Endothelial cell of umbilical vein (primary cell): ENCODE measurements around the gene MTCH1. TPM values are rescaled to one million over a fixed set of nuclear protein-coding genes. Genes with fewer than 3 reads are reported as not detected.

Source experiments
- BruUV-seq: library from RNA; stranded (reverse); fragments of 400-500 nt; replicated peaks from 2 replicates; lab custom pipeline; 2021; lab: Mats Ljungman, UMichigan
- CTCF ChIA-PET: fragments of 300-600, 350-600 bp; sonication (Branson Sonifier 250); formaldehyde crosslinking; loops from one replicate; lab custom pipeline; 2021; ENCODE audit warnings: antibody characterized with exemption, inconsistent platforms; lab: Charles Lee
- POLR2A ChIA-PET: fragments of 300-600, 350-600 bp; sonication (Branson Sonifier 250); formaldehyde crosslinking; loops from one replicate; lab custom pipeline; 2021; ENCODE audit warnings: antibody characterized with exemption, inconsistent platforms; lab: Charles Lee
- DNase-seq: peaks from one replicate; pipeline ENCODE4 v3.0.0-alpha.2; 2011; ENCODE audit warnings: low read depth, low spot score
- FAIRE-seq: peaks from 2 replicates; lab custom pipeline; 2011; peaks lifted over from hg19 to GRCh38; lab: Jason Lieb, UNC
- H2AFZ ChIP-seq: 2 replicates; pipeline ENCODE4 v1.6.0; 2012; ENCODE audit warnings: low read depth, low read length, control low read depth, inconsistent platforms
- H3K27ac ChIP-seq: 2 replicates; pipeline ENCODE4 v1.5.1; 2011; ENCODE audit warnings: low read depth, mild to moderate bottlenecking, control low read depth, low read length, moderate library complexity; ENCODE audit not compliant: insufficient read depth
- H3K27me3 ChIP-seq, 2 experiments: 2 replicates each; pipeline versions ENCODE4 v1.6.0 to v1.6.1; 2011; ENCODE audit warnings: low read length in 2 of 2, mixed read lengths in 1 of 2; ENCODE audit not compliant: control insufficient read depth in 2 of 2, insufficient read depth in 2 of 2
- H3K36me3 ChIP-seq, 2 experiments: 2 replicates in 1 of 2; 3 replicates in 1 of 2; pipeline ENCODE4 v1.5.1; 2011; ENCODE audit warnings: low read length in 2 of 2, mild to moderate bottlenecking in 1 of 2, moderate library complexity in 1 of 2; ENCODE audit not compliant: control insufficient read depth in 2 of 2, insufficient read depth in 2 of 2; ENCODE audit errors: extremely low read depth in 1 of 2
- H3K4me1 ChIP-seq: 3 replicates; pipeline ENCODE4 v1.5.1; 2011; ENCODE audit warnings: mild to moderate bottlenecking, low read length; ENCODE audit not compliant: control insufficient read depth, insufficient read depth; ENCODE audit errors: extremely low read depth
- H3K4me2 ChIP-seq: 2 replicates; pipeline ENCODE4 v1.6.1; 2011; ENCODE audit warnings: low read length, control low read depth, mixed read lengths; ENCODE audit not compliant: insufficient read depth
- H3K4me3 ChIP-seq, 3 experiments: fragments of 200-600 bp in 1 of 3; sonication (generic), shearing (Covaris generic) in 1 of 3; replicated peaks in 1 of 3; 2 replicates each; pipeline ENCODE4 v1.5.1; 2011 to 2016; ENCODE audit warnings: control low read depth in 3 of 3, low read length in 3 of 3, mild to moderate bottlenecking in 2 of 3, inconsistent platforms in 1 of 3, low read depth in 1 of 3, moderate library complexity in 1 of 3; ENCODE audit not compliant: insufficient read depth in 1 of 3
- H3K79me2 ChIP-seq: 2 replicates; pipeline ENCODE4 v1.6.0; 2012; ENCODE audit warnings: low read length, inconsistent platforms; ENCODE audit not compliant: control insufficient read depth, insufficient read depth
- H3K9ac ChIP-seq: replicated peaks from 2 replicates; pipeline ENCODE3; 2011; ENCODE audit warnings: low read length, control low read depth; ENCODE audit not compliant: insufficient read depth; ENCODE audit errors: extremely low read depth
- H3K9me1 ChIP-seq: replicated peaks from 3 replicates; pipeline ENCODE4 v1.6.0; 2011; ENCODE audit warnings: mild to moderate bottlenecking, low read length; ENCODE audit not compliant: control insufficient read depth, insufficient read depth; ENCODE audit errors: extremely low read depth
- H3K9me3 ChIP-seq: replicated peaks from 2 replicates; pipeline ENCODE4 v1.5.1; 2012; ENCODE audit warnings: low read length, inconsistent platforms; ENCODE audit not compliant: control insufficient read depth, insufficient read depth
- H4K20me1 ChIP-seq: replicated peaks from 2 replicates; pipeline ENCODE3; 2011; ENCODE audit warnings: mild to moderate bottlenecking, low read length; ENCODE audit not compliant: control insufficient read depth, insufficient read depth; ENCODE audit errors: extremely low read depth
- EZH2 ChIP-seq: IDR thresholded peaks from 2 replicates; pipeline ENCODE4 v1.6.1; 2012; ENCODE audit warnings: borderline replicate concordance, low read depth, mild to moderate bottlenecking, moderate library complexity, low read length, inconsistent platforms; ENCODE audit not compliant: severe bottlenecking
- FOS ChIP-seq: IDR thresholded peaks from 2 replicates; pipeline ENCODE4 v1.6.1; 2011; ENCODE audit warnings: mild to moderate bottlenecking, low read length, moderate library complexity, borderline replicate concordance; ENCODE audit not compliant: insufficient read depth
- GATA2 ChIP-seq: IDR thresholded peaks from 2 replicates; pipeline ENCODE4 v1.7.0; 2011; ENCODE audit warnings: low read depth, mild to moderate bottlenecking, moderate library complexity, mixed read lengths, low read length; ENCODE audit not compliant: insufficient read length, insufficient read depth
- JUN ChIP-seq: IDR thresholded peaks from 2 replicates; pipeline ENCODE4 v1.6.1; 2011; ENCODE audit warnings: borderline replicate concordance, low read depth; ENCODE audit not compliant: insufficient read length, insufficient read depth
- MYC ChIP-seq: IDR thresholded peaks from one replicate; pipeline ENCODE4 v1.6.1; 2011; ENCODE audit warnings: mild to moderate bottlenecking, low read depth, low read length
- POLR2A ChIP-seq: IDR thresholded peaks from 2 replicates; pipeline ENCODE4 v1.6.1; 2012; ENCODE audit warnings: low read depth, mild to moderate bottlenecking, control low read depth, low read length
- POLR2AphosphoS5 ChIP-seq: IDR thresholded peaks from 2 replicates; pipeline ENCODE4 v1.6.1; 2012; ENCODE audit warnings: low read depth, mild to moderate bottlenecking, control low read depth, low read length, moderate library complexity; ENCODE audit not compliant: insufficient read depth
- dilution Hi-C: fragments of 300-500 bp; cut with MboI; formaldehyde crosslinking; loops from one replicate; pipeline ENCODE4 v1.15.0; 2019; ENCODE audit warnings: low sequenced_read_pairs; ENCODE audit not compliant: extremely low pct_ligation_motif_present
- intact Hi-C: fragments of 100-400 bp; cut with micrococcal nuclease; formaldehyde crosslinking; loops from one replicate; pipeline ENCODE4 v1.10.0; 2022
- polyA plus RNA-seq, 4 experiments: library from polyadenylated mRNA; depleted of rRNA in 3 of 4; stranded (reverse) in 3 of 4; unstranded in 1 of 4; fragments of >200 nt; gene quantifications; 2 replicates each; pipeline versions ENCODE4 v1.2.1 to v1.2.3, GENCODE V29; 2011 to 2012; ENCODE audit warnings: missing spikeins in 1 of 4
- total RNA-seq: library from RNA; stranded (reverse); gene quantifications from 2 replicates; pipeline ENCODE4 v1.2.3, GENCODE V29; 2021
- TF ChIP-seq, protein P1 (sequence below), 2 donors: IDR thresholded peaks; 1 replicate in 1 of 2; 2 replicates in 1 of 2; pipeline ENCODE4 v1.5.1; 2011; ENCODE audit warnings: low read length in 2 of 2, mild to moderate bottlenecking in 2 of 2, moderate library complexity in 2 of 2, control low read depth in 1 of 2, inconsistent platforms in 1 of 2, low read depth in 1 of 2; ENCODE audit not compliant: insufficient read depth in 1 of 2; ENCODE audit errors: extremely low read depth in 1 of 2
- TF ChIP-seq, protein P2 (sequence below): IDR thresholded peaks from 2 replicates; pipeline ENCODE4 v1.6.1; 2011; ENCODE audit not compliant: insufficient read depth, insufficient read length

The MTCH1 gene
- total and polyA plus RNA-seq, 2 donors (not counting 3 experiments of a cell fraction or from before 2014, with no cell fraction given): 218 to 228 TPM

- no TSS peak for BruUV-seq
- no peaks in the 10 kb centered on the region for H3K4me1 ChIP-seq
- no peaks in the 10 kb centered on the region for H3K9me1 ChIP-seq
- no peak overlapping the region for H3K27ac ChIP-seq
- H3K79me2 ChIP-seq: no peaks in the 10 kb centered on the region
- TF ChIP-seq, protein P1, sequence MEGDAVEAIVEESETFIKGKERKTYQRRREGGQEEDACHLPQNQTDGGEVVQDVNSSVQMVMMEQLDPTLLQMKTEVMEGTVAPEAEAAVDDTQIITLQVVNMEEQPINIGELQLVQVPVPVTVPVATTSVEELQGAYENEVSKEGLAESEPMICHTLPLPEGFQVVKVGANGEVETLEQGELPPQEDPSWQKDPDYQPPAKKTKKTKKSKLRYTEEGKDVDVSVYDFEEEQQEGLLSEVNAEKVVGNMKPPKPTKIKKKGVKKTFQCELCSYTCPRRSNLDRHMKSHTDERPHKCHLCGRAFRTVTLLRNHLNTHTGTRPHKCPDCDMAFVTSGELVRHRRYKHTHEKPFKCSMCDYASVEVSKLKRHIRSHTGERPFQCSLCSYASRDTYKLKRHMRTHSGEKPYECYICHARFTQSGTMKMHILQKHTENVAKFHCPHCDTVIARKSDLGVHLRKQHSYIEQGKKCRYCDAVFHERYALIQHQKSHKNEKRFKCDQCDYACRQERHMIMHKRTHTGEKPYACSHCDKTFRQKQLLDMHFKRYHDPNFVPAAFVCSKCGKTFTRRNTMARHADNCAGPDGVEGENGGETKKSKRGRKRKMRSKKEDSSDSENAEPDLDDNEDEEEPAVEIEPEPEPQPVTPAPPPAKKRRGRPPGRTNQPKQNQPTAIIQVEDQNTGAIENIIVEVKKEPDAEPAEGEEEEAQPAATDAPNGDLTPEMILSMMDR (IDR thresholded peaks at IDR 0.05; ENCODE audit: extremely low read depth in 1 of 2, insufficient read depth in 1 of 2, low read depth in 1 of 2, low read length in 2 of 2): no peak
- TF ChIP-seq FOS (no peak), POLR2AphosphoS5 (no peak), GATA2 (no peak), EZH2 (no peak), POLR2A (no peak), JUN (no peak), MYC (no peak)
- TF ChIP-seq, protein P2, sequence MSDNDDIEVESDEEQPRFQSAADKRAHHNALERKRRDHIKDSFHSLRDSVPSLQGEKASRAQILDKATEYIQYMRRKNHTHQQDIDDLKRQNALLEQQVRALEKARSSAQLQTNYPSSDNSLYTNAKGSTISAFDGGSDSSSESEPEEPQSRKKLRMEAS: no peak
- intact Hi-C loops (no loop called here), dilution Hi-C loops (no loop called here)
- H3K36me3 ChIP-seq: no peaks in the 10 kb centered on the region
- H4K20me1 ChIP-seq: no peaks in the 10 kb centered on the region
- H3K27me3 ChIP-seq: peaks cover 0 to 4% of the 10 kb centered on the region in 2 experiments
- POLR2A ChIA-PET: interaction anchor here (1.1 kb wide), 1 partner anchor 21 kb away, joined by 5 read pairs; the partner anchor contains the start of gene MTCH1
- H2AFZ ChIP-seq: no peak overlapping the region
- H3K4me3 ChIP-seq: no peak overlapping the region
- H3K9me3 ChIP-seq: no peaks in the 10 kb centered on the region
- no peak for FAIRE-seq
- CTCF ChIA-PET: interaction anchor here (0.7 to 2.4 kb wide), 8 partner anchors 12 to 246 kb away, joined by 3 to 33 read pairs (median 3); no protein-coding TSS in a partner anchor
- no peak overlapping the region for H3K9ac ChIP-seq
- no peak for DNase-seq
- H3K4me2 ChIP-seq: no peak overlapping the region
Observed at GRCh38 chr6:37006793-37007339, 20.9 kb upstream of the MTCH1 start.
